ENCODE data around the gene TRNAU1AP. TPM values are rescaled to one million over a fixed set of nuclear protein-coding genes. Genes with fewer than 3 reads are reported as not detected.

Gene TRNAU1AP
- total and polyA plus RNA-seq, 11 donors = 7.9 to 26.6 (median 15.5) TPM

GRCh38 chr1:28545246-28545628 is 7.6 kb upstream of the TRNAU1AP start:
- Histone ChIP-seq H3K27me3 (no peaks in the 10 kb centered on the region), H3K9me3 (no peaks in the 10 kb centered on the region), H3K4me3 (no peak overlapping the region), H3K36me3 (no peaks in the 10 kb centered on the region), H3K4me1 (no peaks in the 10 kb centered on the region), H3K27ac (no peak overlapping the region)
- DNase-seq (no peak), ATAC-seq (no peak)
- TF ChIP-seq POLR2A (IDR thresholded peaks at IDR 0.05) (no peak), CTCF (IDR thresholded peaks at IDR 0.05) (no peak)
- 95 to 97% (median 95%) methylated on average over 4 of the region's 4 CpGs for WGBS, 4 donors
- intact Hi-C loops (cut with DNase I) = no loop called here

DNA sequence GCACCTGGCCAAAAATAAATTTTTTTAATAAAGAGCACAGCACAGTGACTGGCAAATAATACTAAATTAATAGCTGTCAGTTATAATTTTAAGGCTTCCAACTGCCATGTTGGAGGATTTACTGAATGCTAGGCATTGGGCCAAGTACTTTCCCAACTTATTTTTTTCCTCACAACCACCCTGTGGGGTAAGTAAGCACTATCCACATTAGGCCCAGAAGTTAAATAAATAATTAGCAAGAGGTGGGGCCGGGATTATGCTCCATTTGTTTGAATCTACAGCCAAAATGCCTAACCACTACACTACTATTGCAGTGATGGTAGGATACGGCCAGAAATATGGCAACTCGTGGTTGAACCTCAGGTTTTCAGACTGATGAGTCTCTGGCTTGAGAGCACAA is 4.6 kb upstream of the TRNAU1AP start:
- H3K4me3 ChIP-seq = no peak overlapping the region
- intact Hi-C loops (cut with DNase I) = no loop called here
- 87 to 90% (median 89%) methylated on average over 3 of the region's 3 CpGs for WGBS, 4 donors
- TF ChIP-seq POLR2A (IDR thresholded peaks at IDR 0.05) (no peak), CTCF (IDR thresholded peaks at IDR 0.05) (no peak)
- DNase-seq (no peak), ATAC-seq (no peak)
- no peaks in the 10 kb centered on the region for H3K9me3 ChIP-seq
- H3K4me1 ChIP-seq = peaks cover 0 to 8% (median 0%) of the 10 kb centered on the region in 12 donors
- no peak overlapping the region for H3K27ac ChIP-seq
- H3K27me3 ChIP-seq = no peaks in the 10 kb centered on the region
- no peaks in the 10 kb centered on the region for H3K36me3 ChIP-seq

DNA sequence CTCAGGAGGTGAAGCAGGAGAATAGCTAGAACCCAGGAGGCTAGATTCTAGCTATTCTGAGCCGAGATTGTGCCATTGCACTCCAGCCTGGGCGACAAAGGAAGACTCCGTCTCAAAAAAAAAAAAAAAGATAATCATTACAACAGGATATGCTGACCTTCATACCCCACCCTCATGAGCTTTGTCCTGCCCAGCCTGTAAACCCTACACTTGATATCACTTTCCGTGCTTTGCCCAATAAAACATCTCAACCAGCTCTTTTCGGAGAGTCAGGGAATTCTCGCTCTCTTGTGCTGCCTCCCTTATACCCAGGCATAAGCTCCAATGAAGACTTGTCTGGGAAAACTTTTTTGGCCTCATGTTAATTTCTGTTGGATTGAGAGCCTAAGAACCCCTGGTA is 1.5 kb upstream of the TRNAU1AP start:
- ATAC-seq (no peak), DNase-seq (no peak)
- H3K27ac ChIP-seq = no peak overlapping the region
- H3K27me3 ChIP-seq = no peaks in the 10 kb centered on the region
- no peaks in the 10 kb centered on the region for H3K9me3 ChIP-seq
- intact Hi-C loops (cut with DNase I) = loop anchor here in 3 of 10 donors (5.0 kb wide), 1 partner anchor 34 kb away; no protein-coding TSS in a partner anchor
- TF ChIP-seq POLR2A (IDR thresholded peaks at IDR 0.05) (no peak), CTCF (IDR thresholded peaks at IDR 0.05) (no peak)
- 83 to 92% (median 90%) methylated on average over 6 of the region's 6 CpGs for WGBS, 4 donors
- H3K4me1 ChIP-seq = peaks cover 0 to 20% (median 8%) of the 10 kb centered on the region in 12 donors
- H3K36me3 ChIP-seq = peaks cover 0 to 22% (median 17%) of the 10 kb centered on the region in 9 donors
- H3K4me3 ChIP-seq = no peak overlapping the region

DNA sequence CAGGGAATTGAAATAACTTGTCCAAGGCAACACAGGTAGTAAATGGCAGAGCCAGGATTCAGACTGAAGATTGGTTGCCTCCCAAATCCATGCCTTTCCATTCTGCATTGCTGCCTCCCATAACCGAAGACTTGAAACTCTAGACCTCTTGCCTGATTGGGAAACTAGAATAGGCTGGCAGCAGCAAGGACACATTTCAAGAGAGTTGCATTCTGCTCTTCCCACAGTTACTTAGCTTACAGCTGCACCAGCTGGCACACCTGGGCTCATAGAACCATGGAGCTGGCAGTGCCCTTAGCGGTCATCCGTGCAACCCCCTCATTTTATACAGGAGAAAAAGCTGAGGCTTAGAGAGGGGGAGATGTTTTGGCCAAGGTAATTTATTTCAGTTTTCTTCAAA is 8.0 kb downstream of the TRNAU1AP start:
- Histone ChIP-seq H3K9me3 (no peaks in the 10 kb centered on the region), H3K4me1 (no peaks in the 10 kb centered on the region), H3K27ac (no peak overlapping the region), H3K27me3 (no peaks in the 10 kb centered on the region), H3K4me3 (no peak overlapping the region), H3K36me3 (peaks cover 2 to 99% (median 96%) of the 10 kb centered on the region in 9 donors)
- DNase-seq (no peak), ATAC-seq (no peak)
- 93 to 98% (median 96%) methylated on average over 3 of the region's 3 CpGs for WGBS, 4 donors
- intact Hi-C loops (cut with DNase I) = no loop called here
- TF ChIP-seq POLR2A (IDR thresholded peaks at IDR 0.05) (no peak), CTCF (IDR thresholded peaks at IDR 0.05) (no peak)
